ENCODE measurements around the gene HAP1. TPM values are rescaled to one million over a fixed set of nuclear protein-coding genes. Genes with fewer than 3 reads are reported as not detected.

The HAP1 gene
- total and polyA plus RNA-seq, 2 of the 8 experiments (the other 6 are each of a cell fraction or from before 2014, with no cell fraction given): 2.3 to 3.6 TPM

DNA sequence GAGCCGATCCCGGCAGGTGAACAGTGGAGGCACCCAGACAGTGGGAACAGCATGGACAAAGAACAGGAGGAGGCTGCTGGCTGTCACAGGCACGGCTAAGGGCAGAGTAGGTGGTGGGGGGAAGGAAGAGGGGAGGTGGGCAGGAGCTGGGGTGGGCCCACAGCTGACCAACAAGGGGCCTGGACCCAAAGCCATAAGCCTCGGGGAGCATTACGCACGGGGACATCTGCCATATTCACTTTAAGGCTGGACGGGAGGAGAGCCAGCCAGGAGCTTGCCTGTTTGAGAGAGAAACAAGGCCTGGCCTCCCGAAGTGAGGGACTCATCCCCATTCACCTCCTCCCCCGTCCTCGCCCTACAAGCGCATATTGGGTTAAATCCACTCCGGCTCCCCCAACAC, 19.6 kb upstream of the HAP1 start (continued):
- TF ChIP-seq POLR2A (IDR thresholded peaks at IDR 0.05; ENCODE audit: control extremely low read depth in 1 of 2, low read depth in 2 of 2, low read length in 2 of 2) (no peak), SP4 (IDR thresholded peaks at IDR 0.05; ENCODE audit: low read length) (no peak), EGR1 (IDR thresholded peaks at IDR 0.05; ENCODE audit: borderline replicate concordance, low read depth, low read length) (no peak), KDM4A (IDR thresholded peaks at IDR 0.05; ENCODE audit: low read depth, low read length, severe bottlenecking) (no peak), SAP30 (IDR thresholded peaks at IDR 0.05; ENCODE audit: insufficient read depth, insufficient replicate concordance, low read length) (no peak), RXRA (IDR thresholded peaks at IDR 0.05; ENCODE audit: insufficient read depth, low read depth, low read length) (no peak), TCF12 (IDR thresholded peaks at IDR 0.05; ENCODE audit: low read depth, low read length) (no peak), TAF7 (optimal IDR thresholded peaks at IDR 0.05; ENCODE audit: borderline replicate concordance, low read depth, low read length) (no peak)

All from H1 (cell line).